K562 (cell line): ENCODE results near the gene HPSE2. TPM values are rescaled to one million over a fixed set of nuclear protein-coding genes. Genes with fewer than 3 reads are reported as not detected.

Experiments
- CHAMP1 ChIP-seq: fragments of 450-650 bp; IDR thresholded peaks from 2 replicates; pipeline ENCODE4 v1.6.1; 2016; ENCODE audit warnings: mild to moderate bottlenecking
- E2F6 ChIP-seq, 2 experiments: IDR thresholded peaks; 2 replicates each; pipeline ENCODE4 v1.6.1; 2011; ENCODE audit warnings: borderline replicate concordance in 1 of 2, control low read depth in 1 of 2, low read depth in 1 of 2, low read length in 1 of 2, mild to moderate bottlenecking in 1 of 2, mixed read lengths in 1 of 2, moderate library complexity in 1 of 2; ENCODE audit not compliant: insufficient read depth in 1 of 2, insufficient read length in 1 of 2, poor library complexity in 1 of 2, severe bottlenecking in 1 of 2; ENCODE audit errors: extremely low read depth in 1 of 2
- FOXA3 ChIP-seq, 2 experiments: fragments of 450-650 bp in 1 of 2; sonication (generic) in 1 of 2; formaldehyde crosslinking; IDR thresholded peaks in 1 of 2; conservative IDR thresholded peaks in 1 of 2; 2 replicates each; pipeline versions ENCODE4 v1.4.0 to v1.8.0; 2020 to 2022; ENCODE audit warnings: mild to moderate bottlenecking in 2 of 2, missing genetic modification reagents in 1 of 2
- RNF2 ChIP-seq: sonication (generic); IDR thresholded peaks from 2 replicates; pipeline ENCODE4 v1.6.1; 2016
- SMAD2 ChIP-seq: fragments of 150-350 bp; IDR thresholded peaks from 2 replicates; pipeline ENCODE4 v1.6.1; 2014; ENCODE audit warnings: low read depth, mild to moderate bottlenecking, low read length
- U2AF2 ChIP-seq: fragments of 200-400 bp; formaldehyde crosslinking; optimal IDR thresholded peaks from 2 replicates; pipeline ENCODE3; 2017; ENCODE audit warnings: low read depth, mild to moderate bottlenecking, low read length
- ZNF408 ChIP-seq: fragments of 250-450 bp; sonication (Bioruptor Pico); IDR thresholded peaks from 2 replicates; pipeline ENCODE4 v1.4.0; 2020; ENCODE audit warnings: low read depth, mild to moderate bottlenecking, moderate library complexity
- ZSCAN29 ChIP-seq: fragments of 450-650 bp; IDR thresholded peaks from 2 replicates; pipeline ENCODE4 v1.6.1; 2017
- polyA plus RNA-seq, 8 experiments: library from polyadenylated mRNA; depleted of rRNA in 4 of 8; stranded (reverse) in 5 of 8; unstranded in 3 of 8; fragments of >200 nt; fragmentation: Nextera tagmentation in 2 of 8; fragmentation: Illumina TruSeq in 1 of 8; extraction: Ambion mirVana in 2 of 8; extraction: Trizol in 1 of 8; gene quantifications; 2 replicates each; pipeline versions ENCODE4 v1.2.1 to v1.2.3, GENCODE V29; 2011 to 2014; ENCODE audit warnings: inconsistent platforms in 1 of 8, missing spikeins in 1 of 8
- total RNA-seq, 7 experiments: library from RNA; depleted of rRNA in 6 of 7; stranded (reverse); fragments of >200 nt in 6 of 7; fragmentation: Illumina TruSeq in 2 of 7; extraction: Trizol in 2 of 7; gene quantifications; 2 replicates each; pipeline versions ENCODE4 v1.2.1 to v1.2.3, GENCODE V29; 2011 to 2021; ENCODE audit warnings: low replicate concordance in 1 of 7
- TF ChIP-seq, protein P1 (sequence below): fragments of 450-650 bp; formaldehyde crosslinking; IDR thresholded peaks from 2 replicates; pipeline ENCODE4 v1.4.0; 2020; ENCODE audit warnings: mild to moderate bottlenecking, moderate library complexity

Gene HPSE2
- total and polyA plus RNA-seq, 9 of the 15 experiments (the other 6 are each of a cell fraction or from before 2014, with no cell fraction given), result 0.03 to 0.10 (median 0.04) TPM; not detected in 2

DNA sequence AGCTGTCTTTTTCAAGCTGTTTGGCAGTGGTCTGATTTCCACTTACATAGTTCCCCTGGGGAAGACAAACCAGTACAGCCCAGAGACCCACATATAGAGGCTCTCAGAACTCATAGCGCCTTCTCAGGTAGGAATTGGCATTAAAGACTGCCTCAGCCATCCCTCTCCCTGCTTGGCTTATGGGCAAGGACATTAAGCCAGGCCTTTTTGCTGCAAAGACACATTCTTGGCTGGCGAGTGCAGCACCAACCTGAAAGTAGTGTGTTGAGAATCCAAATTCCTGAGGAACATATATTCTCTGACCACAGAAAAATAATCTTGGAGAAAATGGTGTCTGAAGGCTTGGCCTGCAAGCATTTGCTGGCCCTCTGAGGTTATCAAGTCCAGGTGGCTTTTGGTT lies 749.7 kb downstream of the HPSE2 start (continued):
- TF ChIP-seq ZNF408 (CRISPR knock-in tag) (no peak), U2AF2 (no peak), SMAD2 (no peak), RNF2 (no peak), FOXA3 (CRISPR knock-in tag; conservative IDR thresholded peaks at IDR 0.05 in 1 of 2, IDR thresholded peaks at IDR 0.05 in 1 of 2) (no peak), CHAMP1 (no peak), E2F6 (IDR thresholded peaks at IDR 0.05; ENCODE audit: borderline replicate concordance in 1 of 2, extremely low read depth in 1 of 2, insufficient read depth in 1 of 2, insufficient read length in 1 of 2, low read depth in 1 of 2, low read length in 1 of 2, poor library complexity in 1 of 2, severe bottlenecking in 1 of 2) (no peak), ZSCAN29 (no peak)
- TF ChIP-seq, protein P1, sequence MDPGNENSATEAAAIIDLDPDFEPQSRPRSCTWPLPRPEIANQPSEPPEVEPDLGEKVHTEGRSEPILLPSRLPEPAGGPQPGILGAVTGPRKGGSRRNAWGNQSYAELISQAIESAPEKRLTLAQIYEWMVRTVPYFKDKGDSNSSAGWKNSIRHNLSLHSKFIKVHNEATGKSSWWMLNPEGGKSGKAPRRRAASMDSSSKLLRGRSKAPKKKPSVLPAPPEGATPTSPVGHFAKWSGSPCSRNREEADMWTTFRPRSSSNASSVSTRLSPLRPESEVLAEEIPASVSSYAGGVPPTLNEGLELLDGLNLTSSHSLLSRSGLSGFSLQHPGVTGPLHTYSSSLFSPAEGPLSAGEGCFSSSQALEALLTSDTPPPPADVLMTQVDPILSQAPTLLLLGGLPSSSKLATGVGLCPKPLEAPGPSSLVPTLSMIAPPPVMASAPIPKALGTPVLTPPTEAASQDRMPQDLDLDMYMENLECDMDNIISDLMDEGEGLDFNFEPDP (CRISPR knock-in tag), result no peak
